SJSA1 (cell line): Measurements from ENCODE around the gene ABI3. TPM values are rescaled to one million over a fixed set of nuclear protein-coding genes. Genes with fewer than 3 reads are reported as not detected.
"Not testable (repeated sequence)": the region's sequence is repeated elsewhere in the genome, so short reads cannot be mapped to it uniquely, and the experiment has no call there.

Experiments
- DNase-seq, 2 experiments: peaks; one replicate each; pipeline ENCODE4 v3.0.0-alpha.2; 2015 to 2020; ENCODE audit warnings: low spot score in 2 of 2, low read depth in 1 of 2
- H3K27ac ChIP-seq: fragments of 250-450 bp; sonication (Bioruptor Pico); 2 replicates; pipeline ENCODE4 v1.5.1; 2020; ENCODE audit warnings: mild to moderate bottlenecking, moderate library complexity
- H3K27me3 ChIP-seq: fragments of 250-450 bp; sonication (Bioruptor Pico); replicated peaks from 2 replicates; pipeline ENCODE4 v1.5.1; 2020; ENCODE audit warnings: mild to moderate bottlenecking, moderate library complexity
- H3K36me3 ChIP-seq: fragments of 250-450 bp; sonication (Bioruptor Pico); 2 replicates; pipeline ENCODE4 v1.5.1; 2020; ENCODE audit warnings: mild to moderate bottlenecking
- H3K4me1 ChIP-seq: fragments of 250-450 bp; sonication (Bioruptor Pico); replicated peaks from 2 replicates; pipeline ENCODE4 v1.6.1; 2021; ENCODE audit warnings: mild to moderate bottlenecking
- H3K4me3 ChIP-seq: fragments of 250-450 bp; sonication (Bioruptor Pico); 2 replicates; pipeline ENCODE4 v1.5.1; 2020; ENCODE audit warnings: mild to moderate bottlenecking
- H3K9me3 ChIP-seq: fragments of 250-450 bp; sonication (Bioruptor Pico); replicated peaks from 2 replicates; pipeline ENCODE4 v1.5.1; 2020; ENCODE audit warnings: mild to moderate bottlenecking
- total RNA-seq: library from RNA; depleted of rRNA; stranded (reverse); fragments of >200 nt; shearing (Covaris generic); gene quantifications from 2 replicates; pipeline ENCODE4 v1.2.3, GENCODE V29; 2014; rRNA removed

ABI3 gene
- total RNA-seq, 1 experiment from 2014 or later = not detected

DNA sequence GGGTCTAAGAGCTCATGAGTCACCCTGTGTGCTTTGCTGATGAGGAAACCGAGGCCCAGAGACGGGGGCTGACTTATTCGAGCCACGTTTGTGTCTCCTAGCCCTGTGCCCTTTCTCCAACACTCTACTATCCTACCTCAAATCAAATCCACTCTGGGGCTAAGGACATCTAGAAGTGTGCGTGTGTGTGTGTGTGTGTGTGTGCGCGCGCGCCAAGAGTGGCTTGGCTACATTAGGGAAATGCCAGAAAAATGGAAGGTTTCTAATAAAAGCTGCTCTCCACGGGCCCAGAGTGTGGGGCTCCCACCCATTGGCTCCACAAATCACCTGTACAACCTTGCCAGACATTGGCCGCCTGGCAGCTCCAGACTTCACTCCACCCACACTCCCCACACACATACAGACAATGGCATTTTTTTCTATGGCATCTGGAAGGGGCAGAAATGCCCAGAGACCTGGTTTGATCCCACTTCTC lies 50.3 kb downstream of the ABI3 start:
- H3K4me3 ChIP-seq = peak overlapping the region; percentile 57
- no peaks in the 10 kb centered on the region for H3K27me3 ChIP-seq
- peak overlapping the region; percentile 79 for H3K27ac ChIP-seq
- no peak for DNase-seq
- peaks cover 19% of the 10 kb centered on the region for H3K4me1 ChIP-seq
- no peaks in the 10 kb centered on the region for H3K9me3 ChIP-seq
- H3K36me3 ChIP-seq = no peaks in the 10 kb centered on the region

DNA sequence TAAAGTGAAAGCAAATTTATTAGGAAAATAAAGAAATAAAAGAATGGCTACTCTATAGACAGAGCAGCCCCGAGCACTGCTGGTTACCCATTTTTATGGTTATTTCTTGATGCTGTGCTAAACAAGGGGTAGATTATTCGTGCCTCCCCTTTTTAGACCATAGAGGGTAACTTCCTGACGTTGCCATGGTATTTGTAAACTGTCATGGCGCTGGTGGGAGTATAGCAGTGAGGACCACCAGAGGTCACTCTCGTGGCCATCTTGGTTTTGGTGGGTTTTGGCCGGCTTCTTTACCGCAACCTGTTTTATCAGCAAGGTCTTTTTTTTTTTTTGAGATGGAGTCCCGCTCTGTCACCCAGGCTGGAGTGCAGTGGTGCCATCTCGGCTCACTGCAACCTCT lies 51.0 kb downstream of the ABI3 start:
- not testable (repeated sequence) for H3K4me3 ChIP-seq, DNase-seq, H3K27ac ChIP-seq, H3K9me3 ChIP-seq, H3K36me3 ChIP-seq, H3K27me3 ChIP-seq
- H3K4me1 ChIP-seq = peaks cover 19% of the 10 kb centered on the region

GRCh38 chr17:49266233-49266632 lies 55.7 kb downstream of the ABI3 start:
- Histone ChIP-seq H3K9me3 (no peaks in the 10 kb centered on the region), H3K4me3 (no peak overlapping the region)
- no peak for DNase-seq

GRCh38 chr17:49267912-49268311 lies 57.4 kb downstream of the ABI3 start:
- Histone ChIP-seq H3K4me3 (no peak overlapping the region), H3K27me3 (0 out of 2 replicates have a peak, but pooled peaks cover 6% of the 10 kb centered on the region), H3K9me3 (no peaks in the 10 kb centered on the region), H3K27ac (no peak overlapping the region), H3K4me1 (no peaks in the 10 kb centered on the region), H3K36me3 (no peaks in the 10 kb centered on the region)
- DNase-seq = no peak

More at GRCh38 chr17:49266233-49266632, 55.7 kb downstream of the ABI3 start:
- Histone ChIP-seq H3K4me1 (no peaks in the 10 kb centered on the region; the same call in 1 of the 2 replicates), H3K27ac (no peak overlapping the region), H3K27me3 (0 out of 2 replicates have a peak, but pooled peaks cover 6% of the 10 kb centered on the region), H3K36me3 (no peaks in the 10 kb centered on the region)

- Histone ChIP-seq H3K4me3 (no peak overlapping the region), H3K36me3 (no peaks in the 10 kb centered on the region), H3K27ac (no peak overlapping the region), H3K4me1 (no peaks in the 10 kb centered on the region), H3K9me3 (no peaks in the 10 kb centered on the region), H3K27me3 (0 out of 2 replicates have a peak, but pooled peaks cover 6% of the 10 kb centered on the region)
- DNase-seq = no peak
Observed at GRCh38 chr17:49269356-49269755, 58.8 kb downstream of the ABI3 start.

Other genes starting within 250 kb of the ABI3 start
- not detected in 2 replicates for gene GIP, start 242.1 kb upstream of the ABI3 start, total RNA-seq
- gene IGF2BP1, start 213.3 kb upstream of the ABI3 start, total RNA-seq = 5.0 and 8.7 TPM in 2 replicates
- 0.06 and 0.39 TPM in 2 replicates for gene B4GALNT2, start 77.9 kb upstream of the ABI3 start, total RNA-seq
- not detected in 2 replicates for gene GNGT2, start 133 bp upstream of the ABI3 start, total RNA-seq
- 0.39 TPM in 1 of 2 replicates, not detected in the other for gene PHOSPHO1, start 20.1 kb downstream of the ABI3 start, total RNA-seq
- 23.8 and 37.1 TPM in 2 replicates for gene ZNF652, start 151.5 kb downstream of the ABI3 start, total RNA-seq
- gene PHB1, start 204.2 kb downstream of the ABI3 start, total RNA-seq = 275 and 280 TPM in 2 replicates